Stimulated activated naive CD8-positive, alpha-beta T cell treated with anti-CD3 and anti-CD28 coated beads, Interleukin-15, amount 100 ng/mL, for 72 hours (primary cell): Measurements from ENCODE around the gene NOL12.
"Not testable (repeated sequence)": the region's sequence is repeated elsewhere in the genome, so short reads cannot be mapped to it uniquely, and the experiment has no call there.

Source experiments
- ATAC-seq: fragments of 150-1000 bp; cut with Tn5 transposase; 2 replicates; pipeline ENCODE4 v1.10.0; 2021; ENCODE audit warnings: mild to moderate bottlenecking, moderate library complexity
- DNase-seq, 2 donors: peaks; one replicate each; pipeline ENCODE4 v3.0.0; 2021 to 2022
- H3K27ac Mint-ChIP-seq, 2 donors: one replicate each; pipeline ENCODE4 v1.8.0; 2022; ENCODE audit warnings: mild to moderate bottlenecking in 2 of 2, mixed read lengths in 2 of 2, moderate library complexity in 2 of 2
- H3K27me3 Mint-ChIP-seq: one replicate; pipeline ENCODE4 v1.8.0; 2022; ENCODE audit warnings: mixed read lengths
- H3K4me1 Mint-ChIP-seq: one replicate; pipeline ENCODE4 v1.8.0; 2022; ENCODE audit warnings: mild to moderate bottlenecking, mixed read lengths
- H3K4me3 Mint-ChIP-seq, 2 donors: one replicate each; pipeline ENCODE4 v1.8.0; 2022; ENCODE audit warnings: mild to moderate bottlenecking in 2 of 2, mixed read lengths in 2 of 2, moderate library complexity in 1 of 2
- H3K9me3 Mint-ChIP-seq, 2 donors: one replicate each; pipeline ENCODE4 v1.8.0; 2022; ENCODE audit warnings: mixed read lengths in 2 of 2

NOL12 gene

DNA sequence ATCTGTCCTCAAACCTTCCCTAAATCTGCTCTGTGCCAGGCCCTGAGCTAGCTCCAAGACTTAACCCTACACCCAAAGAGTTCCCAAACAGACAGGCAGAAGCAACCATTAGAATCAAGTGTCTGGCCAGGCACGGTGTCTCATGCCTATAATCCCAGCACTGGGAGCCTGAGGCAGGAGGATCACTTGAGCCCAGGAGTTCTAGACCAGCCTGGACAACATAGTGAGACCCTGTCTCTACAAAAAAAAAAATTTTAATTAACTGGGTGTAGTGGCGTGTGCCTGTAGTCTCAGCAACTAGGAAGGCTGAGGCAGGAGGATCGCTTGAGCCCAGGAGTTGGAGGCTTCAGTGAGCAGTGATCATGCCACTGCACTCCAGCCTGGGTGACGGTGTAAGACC is 29.6 kb upstream of the NOL12 start:
- not testable (repeated sequence) for H3K27ac Mint-ChIP-seq

DNA sequence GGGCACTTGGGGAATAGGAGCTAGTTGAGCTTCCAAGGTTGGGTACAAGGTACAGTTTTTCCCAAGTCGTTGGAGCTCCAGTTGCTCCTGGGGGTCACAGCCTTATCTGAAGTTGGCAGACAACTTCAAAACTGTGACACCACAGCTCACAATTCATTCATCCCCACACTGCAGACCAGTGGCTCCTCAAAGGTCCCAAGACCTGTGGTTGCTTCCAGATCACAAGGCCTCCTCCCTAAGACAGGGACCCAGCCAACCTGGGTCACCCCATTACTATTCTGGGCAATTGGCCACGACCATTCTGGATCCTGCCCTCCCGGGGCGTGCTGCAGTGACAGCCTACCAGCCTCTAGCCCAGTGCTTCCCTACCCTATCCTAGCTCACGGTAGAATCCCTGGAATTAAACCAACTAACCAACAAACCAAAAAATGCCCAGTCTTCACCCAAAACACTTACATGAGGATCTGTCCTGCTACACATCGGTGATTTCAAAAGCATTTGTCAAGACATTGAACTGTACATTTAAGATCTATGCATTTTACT is 28.5 kb upstream of the NOL12 start:
- H3K4me1 Mint-ChIP-seq, result peaks cover 51% of the 10 kb centered on the region
- H3K4me3 Mint-ChIP-seq, result peak overlapping the region; percentile 86 to 90
- peak overlapping the region; percentile 1 to 74 for H3K27ac Mint-ChIP-seq
- no peaks in the 10 kb centered on the region for H3K9me3 Mint-ChIP-seq
- no peaks in the 10 kb centered on the region for H3K27me3 Mint-ChIP-seq
- DNase-seq (no peak), ATAC-seq (no peak)

More for the DNA sequence above, 29.6 kb upstream of the NOL12 start:
- not testable (repeated sequence) for H3K4me3 Mint-ChIP-seq, H3K27me3 Mint-ChIP-seq, ATAC-seq, H3K9me3 Mint-ChIP-seq, DNase-seq
- peaks cover 42% of the 10 kb centered on the region for H3K4me1 Mint-ChIP-seq

DNA sequence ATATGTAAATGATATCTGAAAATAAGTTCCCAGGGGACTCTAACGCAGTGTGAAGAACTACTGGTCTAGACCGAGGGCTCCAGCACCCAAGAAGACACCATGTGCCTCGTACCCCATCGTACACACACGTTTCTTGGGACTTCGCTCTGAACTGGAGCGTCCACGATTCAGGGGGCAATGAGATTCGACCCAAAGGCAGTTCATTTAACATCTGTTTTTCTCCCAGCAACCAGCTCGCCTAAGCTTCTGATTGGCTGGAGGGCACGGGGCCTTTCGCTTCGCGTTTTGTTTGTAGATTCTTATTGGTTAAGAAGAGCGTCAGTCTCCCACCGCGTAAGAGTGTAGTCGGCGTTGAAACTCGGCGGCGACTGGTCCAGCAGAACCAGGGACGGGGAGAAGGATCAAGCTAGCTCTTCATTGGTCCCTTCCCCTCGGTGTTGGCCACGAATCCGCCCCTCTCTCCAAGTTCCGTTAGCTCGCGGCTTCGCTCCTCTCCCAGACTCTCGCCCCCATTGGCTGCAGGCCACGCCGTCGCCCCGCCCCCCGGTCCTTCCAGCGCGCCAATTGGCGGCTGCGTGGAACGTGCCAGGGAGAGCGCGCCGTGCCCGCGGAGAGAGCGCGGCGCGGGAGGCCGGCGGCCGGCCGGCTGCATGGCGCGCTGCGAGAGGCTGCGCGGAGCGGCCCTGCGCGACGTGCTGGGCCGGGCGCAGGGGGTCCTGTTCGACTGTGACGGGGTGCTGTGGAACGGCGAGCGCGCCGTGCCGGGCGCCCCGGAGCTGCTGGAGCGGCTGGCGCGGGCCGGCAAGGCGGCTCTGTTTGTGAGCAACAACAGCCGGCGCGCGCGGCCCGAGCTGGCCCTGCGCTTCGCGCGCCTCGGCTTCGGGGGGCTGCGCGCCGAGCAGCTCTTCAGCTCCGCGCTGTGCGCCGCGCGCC is 27.7 kb upstream of the NOL12 start, which contains the start of gene PDXP:
PDXP (plus strand) TSS at position 591 of the 933 bp plus-strand sequence; CDS start at position 651, 60 bp downstream.
- Mint-ChIP-seq H3K27me3 (no peaks in the 10 kb centered on the region), H3K9me3 (no peaks in the 10 kb centered on the region), H3K4me3 (peak within 1 kb of the TSS; percentile 90 to 91), H3K4me1 (peaks cover 51% of the 10 kb centered on the region), H3K27ac (peak within 1 kb of the TSS; percentile 74 to 90)
- ATAC-seq (peak; percentile 97), DNase-seq (peak; percentile 98 to 99)

DNA sequence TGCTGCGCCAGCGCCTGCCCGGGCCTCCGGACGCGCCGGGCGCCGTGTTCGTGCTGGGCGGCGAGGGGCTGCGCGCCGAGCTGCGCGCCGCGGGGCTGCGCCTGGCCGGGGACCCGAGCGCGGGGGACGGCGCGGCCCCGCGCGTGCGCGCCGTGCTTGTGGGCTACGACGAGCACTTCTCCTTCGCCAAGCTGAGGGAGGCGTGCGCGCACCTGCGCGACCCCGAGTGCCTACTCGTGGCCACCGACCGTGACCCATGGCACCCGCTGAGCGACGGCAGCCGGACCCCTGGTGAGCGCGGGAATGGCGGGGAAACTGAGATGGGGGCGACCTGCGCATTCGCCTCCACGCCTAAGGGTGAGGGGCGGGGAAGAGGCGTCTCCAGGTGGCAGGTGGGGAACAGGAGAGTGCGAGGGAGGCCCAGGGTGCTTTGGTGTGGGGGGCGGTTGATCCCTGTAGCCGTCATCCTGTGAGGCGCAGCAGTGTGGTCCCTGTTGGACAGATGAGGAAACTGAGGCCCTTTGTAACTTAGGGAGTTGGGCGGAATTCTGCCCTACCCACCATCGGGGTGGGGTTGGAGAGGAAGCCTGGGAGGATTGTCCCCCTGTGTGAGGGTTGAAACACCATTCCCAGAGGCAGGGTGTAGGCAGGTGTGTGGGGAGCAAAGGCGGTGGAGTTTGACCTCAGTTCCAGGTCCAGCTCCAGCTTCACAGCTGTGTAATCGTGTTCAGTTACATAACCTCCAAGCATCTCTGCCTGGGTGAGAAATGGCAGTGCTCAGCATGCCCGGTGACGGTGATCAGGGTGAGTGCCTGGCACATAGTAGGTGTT is 26.9 kb upstream of the NOL12 start:
- H3K27ac Mint-ChIP-seq, result peak overlapping the region; percentile 57 to 90
- peaks cover 51% of the 10 kb centered on the region for H3K4me1 Mint-ChIP-seq
- no peaks in the 10 kb centered on the region for H3K9me3 Mint-ChIP-seq
- no peaks in the 10 kb centered on the region for H3K27me3 Mint-ChIP-seq
- H3K4me3 Mint-ChIP-seq, result peak overlapping the region; percentile 90 to 91
- ATAC-seq (no peak), DNase-seq (peak in 1 of 2 donors; percentile 31)

DNA sequence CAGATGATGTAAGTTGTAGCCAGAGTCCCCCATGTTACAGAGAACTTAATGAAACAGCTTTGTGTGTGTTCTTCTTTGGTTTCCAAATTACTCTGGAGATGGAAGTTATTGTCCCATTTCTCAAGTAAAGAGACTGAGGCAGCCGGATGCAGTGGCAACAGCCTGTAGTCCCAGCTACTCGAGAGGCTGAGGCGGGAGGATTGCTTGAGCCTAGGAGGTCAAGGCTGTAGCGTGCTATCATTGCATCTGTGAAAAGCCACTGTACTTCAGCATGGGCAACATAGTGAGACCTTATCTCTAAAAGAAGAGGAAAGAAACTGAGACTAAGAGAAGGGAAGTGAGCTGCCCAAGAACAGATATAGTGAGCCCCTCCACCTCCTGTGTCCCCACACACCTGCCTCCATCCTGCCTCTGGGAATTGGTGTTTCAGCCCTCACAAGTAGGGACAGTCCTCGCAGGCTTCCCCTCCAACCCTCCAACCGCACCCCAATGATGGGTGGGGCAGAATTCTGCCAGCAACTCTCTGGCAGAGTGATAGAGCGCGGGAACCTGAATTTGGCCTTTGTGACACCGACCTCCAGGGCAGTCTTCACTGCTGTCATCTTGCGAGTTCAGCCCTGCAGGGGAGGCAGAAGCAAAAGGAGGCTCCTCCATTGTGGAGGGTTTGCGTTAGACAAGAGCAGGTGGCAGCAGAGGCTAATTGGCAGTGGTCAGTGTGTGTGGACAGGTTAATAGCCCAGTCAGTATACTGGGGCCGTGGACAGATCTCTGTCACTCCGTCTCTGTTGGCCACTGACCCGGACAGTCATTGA is 26.0 kb upstream of the NOL12 start:
- H3K27me3 Mint-ChIP-seq, result no peaks in the 10 kb centered on the region
- H3K9me3 Mint-ChIP-seq, result no peaks in the 10 kb centered on the region
- peak overlapping the region; percentile 90 to 91 for H3K4me3 Mint-ChIP-seq
- DNase-seq (no peak), ATAC-seq (no peak)
- H3K4me1 Mint-ChIP-seq, result peaks cover 51% of the 10 kb centered on the region
- H3K27ac Mint-ChIP-seq, result peak overlapping the region; percentile 17 to 44

DNA sequence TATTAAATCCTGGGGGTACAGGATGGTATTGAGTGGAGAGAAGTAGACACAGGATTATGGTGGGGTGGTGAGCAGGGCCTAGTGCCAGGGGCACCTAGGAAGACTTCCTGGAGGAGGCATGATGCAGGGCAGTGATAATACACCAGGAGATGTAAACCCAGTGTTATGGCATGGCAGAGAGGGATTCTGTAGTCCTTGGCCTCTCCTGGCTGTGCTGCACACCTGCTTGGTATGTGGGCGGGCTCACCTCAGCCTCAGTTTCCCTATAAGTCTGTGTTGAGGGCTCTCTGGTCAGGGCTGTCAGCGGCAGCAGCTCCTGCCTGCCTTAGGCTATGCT is 25.5 kb upstream of the NOL12 start:
- H3K27ac Mint-ChIP-seq, result peak overlapping the region in 1 of 2 donors; percentile 17
- ATAC-seq (no peak), DNase-seq (no peak)
- no peaks in the 10 kb centered on the region for H3K9me3 Mint-ChIP-seq
- H3K27me3 Mint-ChIP-seq, result no peaks in the 10 kb centered on the region
- peak overlapping the region; percentile 90 to 91 for H3K4me3 Mint-ChIP-seq
- H3K4me1 Mint-ChIP-seq, result peaks cover 51% of the 10 kb centered on the region

DNA sequence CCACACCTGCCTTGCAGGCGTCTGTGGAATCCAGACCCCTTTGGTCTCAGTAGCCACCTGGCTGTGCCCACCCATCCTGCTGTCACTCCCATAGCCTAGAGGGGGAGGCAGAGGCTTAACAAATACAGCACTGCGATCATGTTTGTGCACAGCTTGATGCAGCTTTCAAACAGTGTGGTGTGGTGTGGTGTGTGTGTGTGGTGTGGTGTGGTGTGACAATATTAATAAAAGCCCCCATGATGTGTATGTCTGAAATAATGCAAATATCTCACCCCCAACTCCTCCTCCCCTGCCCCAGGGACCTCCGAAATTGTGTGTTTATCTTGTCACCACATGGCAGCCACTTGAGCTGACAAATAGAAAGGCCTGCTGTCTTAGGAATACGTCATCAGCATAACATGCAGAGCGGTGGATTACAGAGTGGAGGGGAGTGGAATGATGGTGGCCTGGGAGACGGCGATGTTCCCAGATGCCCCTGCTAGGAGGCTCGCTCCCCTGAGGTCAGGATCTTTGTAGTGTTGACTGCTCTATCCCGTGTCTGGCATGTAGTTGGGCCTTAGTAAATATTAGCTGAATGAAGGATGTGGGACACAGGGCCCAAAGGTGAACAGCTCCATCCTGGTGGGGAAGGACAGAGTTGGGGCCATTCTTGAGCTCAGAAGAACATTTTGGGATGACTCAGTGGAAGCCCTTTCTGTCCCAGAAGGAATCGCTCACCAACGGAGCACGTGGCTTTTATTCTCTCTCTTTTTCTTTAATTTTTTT is 24.8 kb upstream of the NOL12 start:
- peak overlapping the region in 1 of 2 donors; percentile 91 for H3K4me3 Mint-ChIP-seq
- H3K27ac Mint-ChIP-seq, result peak overlapping the region in 1 of 2 donors; percentile 54
- no peaks in the 10 kb centered on the region for H3K27me3 Mint-ChIP-seq
- H3K4me1 Mint-ChIP-seq, result peaks cover 55% of the 10 kb centered on the region
- no peak for ATAC-seq
- DNase-seq, result peak in 1 of 2 donors; percentile 35
- no peaks in the 10 kb centered on the region for H3K9me3 Mint-ChIP-seq

DNA sequence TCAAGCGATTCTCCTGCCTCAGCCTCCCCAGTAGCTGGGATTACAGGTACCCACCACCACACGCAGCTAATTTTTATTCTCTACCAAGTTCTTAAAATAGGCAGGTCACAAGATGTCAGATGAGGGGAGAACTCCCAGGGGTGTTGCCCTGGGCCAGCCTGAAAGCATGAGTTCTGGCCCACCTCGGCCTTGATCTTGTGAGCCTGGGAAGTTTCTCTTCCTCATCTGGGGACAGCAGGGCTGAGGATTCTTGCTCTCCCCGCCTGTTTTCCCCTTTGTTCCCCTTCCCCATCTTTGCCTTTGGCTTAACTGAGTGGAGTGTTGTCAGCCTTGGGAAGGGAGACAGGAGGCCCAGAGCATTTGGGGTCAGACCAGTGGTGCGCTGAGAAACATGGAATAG is 24.1 kb upstream of the NOL12 start:
- no peak for DNase-seq
- no peak for ATAC-seq
- Mint-ChIP-seq H3K4me3 (no peak overlapping the region), H3K9me3 (no peaks in the 10 kb centered on the region), H3K27me3 (no peaks in the 10 kb centered on the region), H3K27ac (peak overlapping the region in 1 of 2 donors; percentile 54), H3K4me1 (peaks cover 56% of the 10 kb centered on the region)

DNA sequence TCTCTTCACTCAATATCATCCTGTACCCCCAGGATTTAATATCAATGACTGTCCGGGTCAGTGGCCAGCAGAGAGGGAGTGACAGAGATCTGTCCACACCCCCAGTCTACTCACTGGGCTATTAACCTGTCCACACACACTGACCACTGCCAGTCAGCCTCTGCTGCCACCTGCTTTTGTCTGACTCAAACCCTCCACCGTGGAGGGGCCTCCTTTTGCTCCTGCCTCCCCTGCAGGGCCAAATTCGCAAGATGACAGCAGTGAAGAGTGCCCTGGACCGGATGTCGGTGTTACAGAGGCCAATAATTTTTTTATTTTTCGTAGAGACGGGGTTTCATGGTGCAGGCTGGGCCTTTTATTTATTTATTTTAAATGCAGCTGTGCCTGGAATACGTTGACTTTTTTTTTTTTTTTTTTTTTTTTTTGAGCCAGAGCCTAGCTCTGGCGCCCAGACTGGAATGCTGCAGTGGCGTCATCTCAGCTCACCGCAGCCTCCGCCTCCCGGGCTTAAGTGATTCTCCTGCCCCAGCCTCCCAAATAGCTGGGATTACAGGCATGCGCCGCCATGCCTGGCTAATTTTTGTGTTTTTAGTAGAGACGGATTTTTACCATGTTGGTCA is 22.5 kb upstream of the NOL12 start:
- H3K27me3 Mint-ChIP-seq, result no peaks in the 10 kb centered on the region
- no peak overlapping the region for H3K27ac Mint-ChIP-seq
- H3K4me3 Mint-ChIP-seq, result no peak overlapping the region
- H3K4me1 Mint-ChIP-seq, result peaks cover 46% of the 10 kb centered on the region
- no peaks in the 10 kb centered on the region for H3K9me3 Mint-ChIP-seq
- DNase-seq (no peak), ATAC-seq (no peak)

DNA sequence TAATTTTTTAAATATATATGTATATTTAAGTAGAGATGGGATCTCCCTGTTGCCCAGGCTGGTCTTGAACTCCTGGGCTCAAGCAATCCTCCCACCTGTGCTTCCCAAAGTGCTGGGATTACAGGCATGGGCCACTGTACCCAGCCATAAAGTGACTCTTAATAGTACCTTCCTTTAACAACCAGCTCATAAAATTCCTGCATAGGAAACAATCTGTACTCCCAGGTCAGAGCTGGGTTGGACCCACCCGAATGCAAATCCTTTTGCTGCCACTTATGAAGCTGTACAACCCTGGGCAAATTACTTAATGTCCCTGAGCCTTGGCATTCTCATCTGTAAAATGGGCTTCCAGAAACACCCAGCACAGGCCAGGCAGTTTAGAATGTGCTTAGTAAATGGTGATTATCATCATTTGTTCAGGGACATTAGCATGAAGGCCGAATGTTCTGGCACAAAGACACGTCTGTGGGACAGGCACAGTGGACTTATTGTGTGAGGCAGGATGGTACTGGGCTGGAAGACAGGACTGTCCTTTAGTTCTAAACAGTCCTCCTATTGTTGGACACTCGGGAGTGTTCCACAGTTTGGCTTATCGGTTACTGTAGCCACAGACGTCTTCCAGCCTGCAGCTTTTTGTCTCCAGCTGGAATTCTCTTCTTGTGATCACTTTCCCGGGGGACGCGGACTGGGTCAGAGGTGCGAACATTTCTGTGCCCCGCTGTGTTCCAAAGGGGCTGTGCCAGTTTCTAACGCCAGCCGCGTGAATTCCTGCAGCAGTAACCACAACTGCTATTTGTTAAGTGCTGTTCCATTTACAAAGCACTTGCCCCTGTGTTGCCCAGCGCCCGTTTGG is 21.7 kb upstream of the NOL12 start:
- no peak for ATAC-seq
- DNase-seq, result no peak
- no peak overlapping the region for H3K27ac Mint-ChIP-seq
- H3K4me3 Mint-ChIP-seq, result no peak overlapping the region
- no peaks in the 10 kb centered on the region for H3K27me3 Mint-ChIP-seq
- peaks cover 44% of the 10 kb centered on the region for H3K4me1 Mint-ChIP-seq
- no peaks in the 10 kb centered on the region for H3K9me3 Mint-ChIP-seq

DNA sequence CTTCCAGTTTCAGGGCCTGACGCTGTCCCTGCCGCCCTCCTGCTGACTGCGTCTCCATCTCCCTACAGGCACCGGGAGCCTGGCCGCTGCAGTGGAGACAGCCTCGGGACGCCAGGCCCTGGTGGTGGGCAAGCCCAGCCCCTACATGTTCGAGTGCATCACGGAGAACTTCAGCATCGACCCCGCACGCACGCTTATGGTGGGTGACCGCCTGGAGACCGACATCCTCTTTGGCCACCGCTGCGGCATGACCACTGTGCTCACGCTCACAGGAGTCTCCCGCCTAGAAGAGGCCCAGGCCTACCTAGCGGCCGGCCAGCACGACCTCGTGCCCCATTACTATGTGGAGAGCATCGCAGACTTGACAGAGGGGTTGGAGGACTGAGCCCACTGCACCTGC is 20.7 kb upstream of the NOL12 start:
- Mint-ChIP-seq H3K9me3 (no peaks in the 10 kb centered on the region), H3K27me3 (no peaks in the 10 kb centered on the region), H3K27ac (no peak overlapping the region), H3K4me3 (no peak overlapping the region), H3K4me1 (peaks cover 36% of the 10 kb centered on the region)
- ATAC-seq, result no peak
- DNase-seq, result no peak

DNA sequence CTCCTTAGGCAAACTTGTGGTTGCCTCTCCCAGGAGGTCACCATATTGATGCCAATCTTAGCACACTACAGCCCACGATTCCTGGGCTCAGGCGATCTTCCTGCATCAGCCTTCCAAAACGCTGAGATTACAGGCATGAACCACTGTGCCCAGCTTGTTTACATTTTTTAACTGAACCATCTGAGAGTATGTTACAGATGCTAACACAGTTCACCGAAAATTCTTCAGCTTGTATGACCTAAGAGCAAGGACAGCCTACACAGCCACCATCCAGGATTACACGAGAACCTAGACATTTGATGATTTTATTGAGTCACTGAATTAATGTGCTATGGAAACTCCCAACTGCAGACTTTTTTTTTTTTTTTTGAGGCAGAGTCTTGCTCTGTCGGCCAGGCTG is 16.6 kb upstream of the NOL12 start:
- Mint-ChIP-seq H3K27me3 (no peaks in the 10 kb centered on the region), H3K9me3 (no peaks in the 10 kb centered on the region), H3K4me3 (no peak overlapping the region), H3K27ac (no peak overlapping the region), H3K4me1 (peaks cover 56% of the 10 kb centered on the region)
- no peak for ATAC-seq
- DNase-seq, result no peak

DNA sequence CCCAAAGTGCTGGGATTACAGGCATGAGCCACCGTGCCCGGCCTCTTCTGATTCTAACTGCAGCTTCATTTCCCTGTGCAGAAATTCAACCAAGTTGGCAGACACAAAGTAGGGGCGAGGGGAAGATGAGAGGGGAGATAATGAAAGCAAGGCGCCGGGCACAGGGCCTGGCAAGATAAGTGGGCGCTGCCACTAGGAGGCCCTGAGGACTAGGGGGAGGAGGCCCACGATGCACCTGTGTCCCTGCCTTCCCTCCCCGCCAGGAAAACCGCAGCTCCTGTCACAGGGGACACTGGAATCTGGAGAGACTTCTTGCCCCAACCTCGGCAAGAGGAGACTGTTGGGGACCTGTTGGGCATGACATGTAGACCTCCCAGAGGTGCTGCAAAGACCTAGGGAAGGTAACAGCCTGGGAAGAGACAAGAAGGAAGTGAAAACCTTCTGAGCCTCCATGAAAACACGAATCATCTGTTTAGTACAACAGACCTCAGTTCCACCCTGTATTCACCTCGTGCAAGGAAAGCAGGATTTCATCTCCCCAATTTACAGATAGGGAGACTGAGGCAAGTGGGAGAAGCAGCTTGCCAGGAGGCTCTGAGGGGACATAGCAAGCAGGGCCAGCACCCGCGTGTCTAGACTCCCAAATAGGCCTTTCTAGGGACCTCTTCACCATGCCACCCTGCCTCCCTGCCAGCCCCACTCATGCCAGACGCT is 13.8 kb upstream of the NOL12 start:
- DNase-seq (no peak), ATAC-seq (no peak)
- Mint-ChIP-seq H3K27ac (no peak overlapping the region), H3K27me3 (no peaks in the 10 kb centered on the region), H3K4me1 (peaks cover 71% of the 10 kb centered on the region), H3K9me3 (no peaks in the 10 kb centered on the region), H3K4me3 (peak overlapping the region; percentile 55 to 68)
